ENCODE data around the gene PMPCA.

- TF ChIP-seq NFRKB (IDR thresholded peaks at IDR 0.05) (no peak), FOXK2 (IDR thresholded peaks at IDR 0.05) (no peak)
Observed at GRCh38 chr9:136379003-136379287, 31.5 kb upstream of the PMPCA start.

Measured in HEK293T (cell line).